ENCODE measurements around the gene ZNF683. TPM values are rescaled to one million over a fixed set of nuclear protein-coding genes. Genes with fewer than 3 reads are reported as not detected.
"Not testable (repeated sequence)": the region's sequence is repeated elsewhere in the genome, so short reads cannot be mapped to it uniquely, and the experiment has no call there.

The ZNF683 gene
- total RNA-seq, 1 experiment from 2014 or later = not detected

- intact Hi-C loops (cut with micrococcal nuclease; ENCODE audit: unreplicated experiment) = no loop called here
- no peaks in the 10 kb centered on the region for H3K9me2 ChIP-seq (ENCODE audit: insufficient read depth)
- CTCF ChIA-PET = interaction anchor here (0.6 kb wide), 1 partner anchor 42 kb away, joined by 3 read pairs; no protein-coding TSS in a partner anchor
- H3K9me3 ChIP-seq (ENCODE audit: insufficient read depth, low read depth) = no peaks in the 10 kb centered on the region
- H3F3A ChIP-seq (ENCODE audit: insufficient read depth, low read depth) = peaks cover 18% of the 10 kb centered on the region; the same call in 1 of the 2 replicates
- peaks cover 17% of the 10 kb centered on the region for H3K4me1 ChIP-seq (replicated peaks; ENCODE audit: insufficient read depth)
- H3K36me3 ChIP-seq (ENCODE audit: low read depth) = no peaks in the 10 kb centered on the region
- POLR2A ChIA-PET (ENCODE audit: unreplicated experiment) = interaction anchor here (0.6 kb wide), 1 partner anchor 25 kb away, joined by 4 read pairs; no protein-coding TSS in a partner anchor
- H3K27ac ChIP-seq = no peak overlapping the region
- TF ChIP-seq CTCF (conservative IDR thresholded peaks at IDR 0.05) (no peak), EZH2 (IDR thresholded peaks at IDR 0.05; ENCODE audit: low read depth) (no peak)
- BruUV-seq (replicated peaks) = no TSS peak
- no peak overlapping the region for H2AFZ ChIP-seq
- H3K4me2 ChIP-seq = no peak overlapping the region
- no peaks in the 10 kb centered on the region for H4K20me1 ChIP-seq (ENCODE audit: insufficient read depth)
- no peaks in the 10 kb centered on the region for H3K79me2 ChIP-seq (ENCODE audit: low read depth)
- no peaks in the 10 kb centered on the region for H3K27me3 ChIP-seq (ENCODE audit: insufficient read depth, low read depth)
- no peak overlapping the region for H3K4me3 ChIP-seq
- DNase-seq = no peak
These were observed 2.5 kb upstream of the ZNF683 start for GRCh38 chr1:26375081-26375480.

- H3K27ac ChIP-seq; H3K9me3 ChIP-seq (ENCODE audit: insufficient read depth, low read depth); DNase-seq; H2AFZ ChIP-seq; intact Hi-C loops (cut with micrococcal nuclease; ENCODE audit: unreplicated experiment); H3K4me2 ChIP-seq; BruUV-seq (replicated peaks); H3K36me3 ChIP-seq (ENCODE audit: low read depth); H3K27me3 ChIP-seq (ENCODE audit: insufficient read depth, low read depth); H3K9me2 ChIP-seq (ENCODE audit: insufficient read depth); H3K79me2 ChIP-seq (ENCODE audit: low read depth); H3K4me3 ChIP-seq; POLR2A ChIA-PET (ENCODE audit: unreplicated experiment); H4K20me1 ChIP-seq (ENCODE audit: insufficient read depth): not testable (repeated sequence)
- CTCF ChIA-PET = interaction anchor here (0.6 kb wide), 2 partner anchors 16 to 42 kb away, joined by 3 read pairs; no protein-coding TSS in a partner anchor
- H3K4me1 ChIP-seq (replicated peaks; ENCODE audit: insufficient read depth) = peaks cover 17% of the 10 kb centered on the region
- H3F3A ChIP-seq (ENCODE audit: insufficient read depth, low read depth) = peaks cover 18% of the 10 kb centered on the region; the same call in 1 of the 2 replicates
These were observed 1.8 kb upstream of the ZNF683 start for GRCh38 chr1:26374361-26374760.

GRCh38 chr1:26373789-26374188 lies 1.2 kb upstream of the ZNF683 start:
- peaks cover 16% of the 10 kb centered on the region; the same call in 1 of the 2 replicates for H3F3A ChIP-seq (ENCODE audit: insufficient read depth, low read depth)
- CTCF ChIA-PET = no interaction called here
- POLR2A ChIA-PET (ENCODE audit: unreplicated experiment) = no interaction called here
- H3K79me2 ChIP-seq (ENCODE audit: low read depth) = no peaks in the 10 kb centered on the region
- H4K20me1 ChIP-seq (ENCODE audit: insufficient read depth) = no peaks in the 10 kb centered on the region
- no peak for DNase-seq
- no peaks in the 10 kb centered on the region for H3K9me2 ChIP-seq (ENCODE audit: insufficient read depth)
- H2AFZ ChIP-seq = no peak overlapping the region
- H3K27ac ChIP-seq = no peak overlapping the region
- H3K4me3 ChIP-seq = no peak overlapping the region
- H3K4me1 ChIP-seq (replicated peaks; ENCODE audit: insufficient read depth) = peaks cover 15% of the 10 kb centered on the region
- H3K4me2 ChIP-seq = no peak overlapping the region
- no peaks in the 10 kb centered on the region for H3K9me3 ChIP-seq (ENCODE audit: insufficient read depth, low read depth)
- no TSS peak for BruUV-seq (replicated peaks)
- no peak for TF ChIP-seq EZH2 (IDR thresholded peaks at IDR 0.05; ENCODE audit: low read depth)
- TF ChIP-seq CTCF (conservative IDR thresholded peaks at IDR 0.05) = no peak
- intact Hi-C loops (cut with micrococcal nuclease; ENCODE audit: unreplicated experiment) = no loop called here
- H3K27me3 ChIP-seq (ENCODE audit: insufficient read depth, low read depth) = no peaks in the 10 kb centered on the region
- no peaks in the 10 kb centered on the region for H3K36me3 ChIP-seq (ENCODE audit: low read depth)

- no peaks in the 10 kb centered on the region for H3K9me3 ChIP-seq (ENCODE audit: insufficient read depth, low read depth)
- H3K4me3 ChIP-seq = no peak overlapping the region
- no peak overlapping the region for H3K4me2 ChIP-seq
- H3K4me1 ChIP-seq (replicated peaks; ENCODE audit: insufficient read depth) = peaks cover 10% of the 10 kb centered on the region
- TF ChIP-seq EZH2 (IDR thresholded peaks at IDR 0.05; ENCODE audit: low read depth) (no peak), CTCF (conservative IDR thresholded peaks at IDR 0.05) (no peak)
- intact Hi-C loops (cut with micrococcal nuclease; ENCODE audit: unreplicated experiment) = no loop called here
- H3K79me2 ChIP-seq (ENCODE audit: low read depth) = no peaks in the 10 kb centered on the region
- no peaks in the 10 kb centered on the region for H3K9me2 ChIP-seq (ENCODE audit: insufficient read depth)
- no peaks in the 10 kb centered on the region for H4K20me1 ChIP-seq (ENCODE audit: insufficient read depth)
- no peak overlapping the region for H3K27ac ChIP-seq
- DNase-seq = no peak
- H2AFZ ChIP-seq = no peak overlapping the region
- ChIA-PET POLR2A (ENCODE audit: unreplicated experiment) (no interaction called here), CTCF (interaction anchor here (0.8 kb wide), 1 partner anchor 44 kb away, joined by 7 read pairs; no protein-coding TSS in a partner anchor)
- peaks cover 11% of the 10 kb centered on the region; the same call in 1 of the 2 replicates for H3F3A ChIP-seq (ENCODE audit: insufficient read depth, low read depth)
- no peaks in the 10 kb centered on the region for H3K36me3 ChIP-seq (ENCODE audit: low read depth)
- BruUV-seq (replicated peaks) = no TSS peak
- no peaks in the 10 kb centered on the region for H3K27me3 ChIP-seq (ENCODE audit: insufficient read depth, low read depth)
These were observed 731 bp upstream of the ZNF683 start for GRCh38 chr1:26373281-26373680.
